Activated CD8-positive, alpha-beta memory T cell treated with anti-CD3 and anti-CD28 coated beads, Interleukin-2, amount 50 U/mL, for 4 hours (primary cell): Measurements from ENCODE around the gene CDV3.
"Not testable (repeated sequence)": the region's sequence is repeated elsewhere in the genome, so short reads cannot be mapped to it uniquely, and the experiment has no call there.

Experiments
- DNase-seq: peaks from one replicate; pipeline ENCODE4 v3.0.0-alpha.2; 2020

Gene CDV3

GRCh38 chr3:133573629-133574194, at the start of gene CDV3:
TSS of gene CDV3 (plus strand) at chr3:133573686. CDS start at chr3:133574045, 359 bp downstream.
- no peak for DNase-seq

- DNase-seq = not testable (repeated sequence)
These were observed 49.7 kb upstream of the CDV3 start for GRCh38 chr3:133523758-133524157.

- no peak for DNase-seq
These were observed 48.1 kb upstream of the CDV3 start for GRCh38 chr3:133525435-133525834.

GRCh38 chr3:133527081-133527715, 46.3 kb upstream of the CDV3 start:
- no peak for DNase-seq

- DNase-seq = no peak
These were observed 43.7 kb upstream of the CDV3 start for GRCh38 chr3:133529809-133530208.

GRCh38 chr3:133531981-133532380, 41.5 kb upstream of the CDV3 start:
- DNase-seq = no peak

GRCh38 chr3:133532951-133533350, 40.5 kb upstream of the CDV3 start:
- no peak for DNase-seq

GRCh38 chr3:133535971-133536881, 37.3 kb upstream of the CDV3 start:
- no peak for DNase-seq

- not testable (repeated sequence) for DNase-seq
These were observed 36.4 kb upstream of the CDV3 start for GRCh38 chr3:133537131-133537530.

- DNase-seq = no peak
These were observed 35.3 kb upstream of the CDV3 start for GRCh38 chr3:133538154-133538553.

- DNase-seq = no peak
These were observed 32.4 kb upstream of the CDV3 start for GRCh38 chr3:133540896-133541674.

GRCh38 chr3:133542871-133543270, 30.6 kb upstream of the CDV3 start:
- DNase-seq = no peak

- not testable (repeated sequence) for DNase-seq
These were observed 28.5 kb upstream of the CDV3 start for GRCh38 chr3:133544983-133545382.

GRCh38 chr3:133547432-133548041, 25.9 kb upstream of the CDV3 start:
- no peak for DNase-seq

GRCh38 chr3:133548090-133548489, 25.4 kb upstream of the CDV3 start:
- no peak for DNase-seq

- no peak for DNase-seq
These were observed 23.9 kb upstream of the CDV3 start for GRCh38 chr3:133549565-133549964.

GRCh38 chr3:133551589-133551988, 21.9 kb upstream of the CDV3 start:
- DNase-seq = not testable (repeated sequence)

GRCh38 chr3:133561679-133562078, 11.8 kb upstream of the CDV3 start:
- no peak for DNase-seq

- DNase-seq = no peak
These were observed 11.1 kb upstream of the CDV3 start for GRCh38 chr3:133562376-133562775.

- DNase-seq = no peak
These were observed 10.3 kb upstream of the CDV3 start for GRCh38 chr3:133563186-133563591.

GRCh38 chr3:133563816-133564215, 9.7 kb upstream of the CDV3 start:
- DNase-seq = no peak

GRCh38 chr3:133568294-133569014, 5.0 kb upstream of the CDV3 start:
- no peak for DNase-seq
